ENCODE data around the gene CELF4.

CELF4 gene

DNA sequence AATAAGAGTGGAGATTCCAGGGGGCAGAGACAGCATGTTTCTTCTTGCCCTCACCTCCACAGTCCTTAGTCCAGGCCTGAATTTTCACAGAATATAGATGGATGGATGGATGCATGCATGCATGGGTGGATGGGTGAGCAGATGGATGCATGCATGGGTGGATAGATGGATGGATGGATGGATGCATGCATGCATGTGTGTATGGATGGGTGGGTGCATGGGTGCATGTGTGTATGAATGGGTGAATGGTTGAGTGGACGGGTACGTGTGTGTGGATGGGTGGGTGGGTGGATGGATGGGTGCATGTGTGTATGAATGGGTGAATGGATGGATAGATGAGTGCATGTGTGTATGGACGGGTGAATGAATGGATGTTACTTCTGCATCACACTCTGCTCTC is 153.3 kb downstream of the CELF4 start:
- DNase-seq (ENCODE audit: low read depth) = no peak

DNA sequence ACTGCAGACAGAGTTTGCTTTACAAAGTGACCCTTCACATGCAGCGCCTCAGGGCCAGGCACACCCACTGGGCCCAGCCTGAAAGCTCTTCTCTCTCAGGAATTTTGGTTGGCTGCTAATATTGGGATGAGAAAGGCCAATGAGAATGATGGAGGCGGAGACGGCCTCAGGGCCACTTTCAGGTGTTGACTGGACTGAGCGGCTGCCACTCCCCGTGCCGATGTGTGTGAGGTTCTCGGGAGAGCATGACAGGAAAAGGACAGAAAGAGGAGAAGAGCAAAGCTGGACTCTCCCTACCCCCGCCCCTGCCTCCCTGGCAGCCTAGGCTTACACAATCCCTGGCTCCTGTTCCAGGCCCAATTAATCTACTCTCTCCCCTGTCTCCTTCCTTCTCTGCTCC is 155.7 kb downstream of the CELF4 start:
- no peak for DNase-seq (ENCODE audit: low read depth)

DNA sequence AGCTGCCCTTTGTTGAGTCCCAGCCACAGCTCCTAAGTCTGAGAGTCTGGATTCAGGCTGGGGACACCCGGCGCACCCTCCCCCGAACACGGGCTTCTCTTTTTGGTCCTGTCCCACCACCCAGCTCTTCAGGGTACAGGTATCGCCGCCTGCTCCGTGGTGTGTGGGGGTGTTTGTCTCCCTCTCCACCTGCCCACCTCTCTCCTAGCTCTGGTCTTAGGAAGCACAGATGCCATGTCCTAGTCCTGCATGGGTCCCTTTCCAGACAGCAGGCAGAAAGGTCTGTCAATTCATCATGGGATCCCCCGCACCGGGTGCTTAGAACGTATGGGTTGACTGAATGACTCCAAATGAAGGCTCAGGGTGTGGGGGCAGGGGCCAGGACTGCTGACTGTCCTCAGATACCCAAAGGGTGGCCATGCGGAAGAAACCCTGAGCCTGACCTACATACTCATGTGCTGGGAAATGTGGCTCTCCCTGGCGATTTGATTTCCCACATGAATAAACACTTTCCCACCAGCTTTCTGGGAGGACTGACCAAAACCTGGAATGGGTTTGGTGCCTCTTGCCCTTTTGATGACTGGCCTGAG is 156.8 kb downstream of the CELF4 start:
- no peak for DNase-seq (ENCODE audit: low read depth)

DNA sequence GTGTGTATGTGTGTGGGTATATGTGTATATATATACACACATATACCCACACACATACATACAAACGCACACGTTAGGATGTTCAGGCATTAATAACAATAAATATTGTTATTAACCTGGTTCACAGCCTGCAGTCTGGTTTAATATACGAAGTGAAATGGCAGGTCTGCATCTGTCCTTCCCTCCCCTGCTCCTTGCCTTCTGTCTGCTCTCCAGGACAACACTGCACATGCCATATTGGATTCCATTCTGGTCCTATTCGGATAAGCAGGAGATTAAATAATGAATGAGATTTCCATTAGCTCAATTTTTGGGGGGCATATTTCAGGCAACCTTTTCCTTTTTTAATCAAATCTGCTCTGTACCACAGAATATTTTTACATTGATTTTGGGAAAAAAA is 158.0 kb downstream of the CELF4 start:
- no peak for DNase-seq (ENCODE audit: low read depth)

DNA sequence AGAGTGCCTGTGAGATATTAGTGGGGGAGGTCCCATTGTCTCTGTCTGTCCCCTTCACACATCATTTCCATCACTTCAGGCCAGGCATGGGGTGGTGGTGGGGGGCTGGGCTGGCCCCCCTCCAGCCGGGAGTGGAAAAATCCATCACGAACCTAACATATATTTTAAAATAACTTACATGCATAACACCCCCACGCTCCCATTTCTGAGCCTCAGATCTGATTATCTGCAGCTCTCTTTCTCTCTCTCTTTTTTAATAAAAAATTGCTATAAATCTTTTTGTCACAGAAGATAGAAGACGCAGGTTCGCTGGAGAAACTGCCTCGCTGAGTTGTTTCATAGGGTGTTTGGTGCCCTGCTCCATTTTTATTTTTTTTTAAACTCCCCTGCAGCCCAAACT is 159.8 kb downstream of the CELF4 start:
- no peak for DNase-seq (ENCODE audit: low read depth)

DNA sequence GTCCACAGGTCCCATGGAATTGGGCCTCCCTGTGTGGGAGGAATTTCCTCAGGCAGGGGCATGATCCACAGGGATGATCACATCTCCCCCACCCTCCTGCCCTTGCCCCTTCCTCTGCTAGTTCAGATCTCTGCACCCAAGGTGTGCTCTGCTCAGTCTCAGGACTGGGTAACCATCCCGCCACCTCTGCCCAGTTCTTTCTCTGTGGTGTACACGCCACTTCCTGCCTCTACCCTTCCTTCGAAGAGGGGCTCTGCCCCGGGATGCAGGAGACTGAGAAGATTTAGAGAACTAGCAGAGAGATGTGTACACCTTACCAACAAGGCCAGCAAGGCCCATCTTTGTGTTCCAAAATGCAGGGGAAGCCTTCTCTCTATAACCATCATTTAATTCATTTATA is 160.4 kb downstream of the CELF4 start:
- DNase-seq (ENCODE audit: low read depth) = no peak

DNA sequence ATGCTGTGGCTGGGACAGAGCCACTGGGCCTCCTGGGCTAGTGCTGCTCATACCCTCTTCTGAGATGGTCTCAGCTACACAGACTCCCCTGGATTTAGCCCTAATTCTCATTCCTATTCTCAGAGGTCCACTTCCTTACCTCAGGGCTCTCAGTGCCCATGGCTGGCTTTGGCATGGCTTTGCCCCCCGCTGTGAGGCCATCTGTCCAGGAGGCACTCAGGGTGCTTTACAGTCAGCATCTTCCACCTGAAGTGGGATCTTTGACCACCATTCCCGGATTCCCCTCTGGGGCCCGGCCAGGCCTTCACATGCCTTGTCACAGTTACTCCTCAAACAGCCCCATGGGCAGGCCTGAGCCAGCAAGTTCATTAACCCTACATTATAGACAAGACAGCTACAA is 161.8 kb downstream of the CELF4 start:
- no peak for DNase-seq (ENCODE audit: low read depth)

DNA sequence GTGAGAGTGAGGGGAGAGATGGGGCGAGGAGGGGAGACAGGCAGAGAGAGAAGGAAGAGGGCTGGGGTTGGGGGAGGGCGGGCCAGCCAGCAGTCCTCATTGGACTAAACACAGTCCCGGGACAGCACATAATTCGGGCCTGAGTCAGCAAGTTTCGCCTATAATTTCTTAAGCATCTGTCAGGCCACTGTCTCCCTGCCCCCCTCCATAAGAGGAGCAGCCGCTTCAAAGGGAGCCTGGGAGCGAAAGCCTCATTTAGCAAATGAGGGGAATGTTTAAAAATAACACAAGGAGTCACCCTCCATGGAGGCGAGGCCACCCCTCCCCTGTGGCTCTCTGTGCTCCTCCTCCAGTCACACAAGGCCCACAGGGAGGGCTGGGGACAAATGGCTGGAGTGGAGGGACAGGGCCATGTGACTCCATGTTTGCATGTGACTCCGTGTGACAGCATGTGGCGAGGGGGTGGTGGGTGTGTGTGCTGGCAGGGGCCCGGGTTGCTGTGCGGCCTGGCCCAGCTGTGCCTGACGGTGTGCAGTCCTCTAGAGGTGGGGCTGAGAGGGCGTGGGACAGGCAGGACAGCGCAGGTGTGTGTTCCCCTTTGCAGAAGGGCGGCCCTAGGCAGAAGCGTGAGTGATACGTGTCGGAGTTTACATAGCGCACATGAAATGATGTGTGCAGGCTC is 162.4 kb downstream of the CELF4 start:
- DNase-seq (ENCODE audit: low read depth) = peak; percentile 31

DNA sequence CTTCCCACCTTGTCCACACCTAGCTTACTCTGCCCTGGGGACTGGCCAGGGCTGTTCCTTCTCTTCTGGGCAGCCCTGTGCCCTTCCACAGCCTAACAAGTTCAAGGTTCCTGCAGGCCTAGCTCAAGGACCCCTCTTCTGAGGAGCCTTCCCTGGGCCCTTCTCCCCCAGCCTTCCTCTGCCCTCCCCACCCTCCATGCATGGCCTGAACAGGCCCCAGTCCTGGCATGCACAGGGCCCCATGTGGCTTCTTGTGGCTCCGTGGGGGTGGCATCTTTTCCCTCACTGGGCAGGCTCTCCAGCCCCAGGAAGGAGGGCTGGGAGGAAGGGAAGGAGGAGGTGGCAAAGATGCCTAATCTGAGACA is 162.9 kb downstream of the CELF4 start:
- DNase-seq (ENCODE audit: low read depth) = no peak

DNA sequence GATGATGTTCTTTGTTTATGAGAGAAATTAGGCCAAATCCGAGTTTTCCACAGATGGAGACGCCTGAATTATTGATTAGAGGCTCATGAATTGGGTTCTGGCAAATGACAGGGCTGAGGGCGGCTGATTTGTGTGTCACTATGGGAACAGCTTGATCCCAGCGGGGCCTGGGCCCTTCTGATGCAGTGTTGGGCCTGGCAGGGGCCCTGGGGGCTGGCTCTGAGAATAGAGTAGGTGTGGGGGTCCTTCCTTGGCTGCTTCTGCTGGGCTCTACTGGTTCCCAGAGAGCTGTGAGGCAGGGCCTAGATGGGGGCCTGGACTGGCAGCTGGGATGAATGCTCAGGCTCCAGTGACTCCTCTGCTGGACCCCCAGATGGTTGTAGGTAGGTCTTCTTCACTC is 164.8 kb downstream of the CELF4 start:
- DNase-seq (ENCODE audit: low read depth) = no peak

DNA sequence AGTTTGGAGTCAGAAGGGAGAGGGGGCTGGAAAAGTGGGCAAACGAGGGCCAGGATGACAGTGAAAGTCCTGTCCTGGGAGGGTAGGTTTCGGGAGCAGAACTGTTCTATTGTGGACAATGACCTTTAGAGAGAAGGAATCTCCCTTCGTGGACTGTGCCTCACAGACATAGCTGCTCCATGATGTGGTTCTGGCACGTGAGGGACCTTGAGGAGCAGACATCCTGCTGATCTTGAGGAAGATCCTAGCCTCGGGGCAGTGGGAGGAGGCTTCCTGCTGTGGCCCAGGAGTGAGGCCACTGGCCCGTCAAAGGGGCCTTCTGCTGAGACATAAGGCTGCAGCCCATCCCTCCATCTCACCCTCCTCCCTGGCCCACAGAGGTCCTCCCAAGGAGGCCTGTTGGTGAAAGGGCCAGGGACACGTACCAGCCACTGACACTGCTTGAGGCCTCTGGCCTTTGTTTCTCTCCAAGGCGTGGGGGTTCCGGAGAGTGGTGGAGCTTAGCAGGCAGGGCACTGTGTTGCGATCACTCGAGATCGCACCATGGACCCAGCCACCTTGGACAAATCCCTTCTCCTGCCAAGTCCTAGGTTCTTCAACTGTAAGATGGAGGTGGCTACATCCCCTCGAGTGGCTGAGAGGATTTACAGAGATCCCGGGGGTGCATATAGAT is 167.2 kb downstream of the CELF4 start:
- no peak for DNase-seq (ENCODE audit: low read depth)

DNA sequence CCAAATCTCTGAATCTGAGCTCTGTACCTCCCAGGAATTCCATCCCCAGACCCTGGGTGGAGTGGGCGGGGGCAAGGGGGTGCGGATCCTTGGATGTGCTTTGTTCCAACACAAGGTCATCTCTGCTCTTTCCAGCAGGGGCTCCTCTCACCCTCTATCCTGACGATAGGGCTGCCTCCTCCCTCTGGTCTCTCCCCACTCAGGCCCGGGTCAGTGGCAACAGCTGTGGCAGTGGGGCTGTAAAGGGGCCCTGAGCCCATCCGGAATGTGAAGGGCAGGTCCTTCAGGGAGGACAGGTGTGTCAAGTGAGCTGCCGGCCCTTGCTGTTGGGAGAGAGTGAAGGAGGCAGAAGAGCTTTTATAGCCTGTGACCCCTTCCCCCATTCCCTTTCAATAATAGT is 167.8 kb downstream of the CELF4 start:
- DNase-seq (ENCODE audit: low read depth) = no peak

DNA sequence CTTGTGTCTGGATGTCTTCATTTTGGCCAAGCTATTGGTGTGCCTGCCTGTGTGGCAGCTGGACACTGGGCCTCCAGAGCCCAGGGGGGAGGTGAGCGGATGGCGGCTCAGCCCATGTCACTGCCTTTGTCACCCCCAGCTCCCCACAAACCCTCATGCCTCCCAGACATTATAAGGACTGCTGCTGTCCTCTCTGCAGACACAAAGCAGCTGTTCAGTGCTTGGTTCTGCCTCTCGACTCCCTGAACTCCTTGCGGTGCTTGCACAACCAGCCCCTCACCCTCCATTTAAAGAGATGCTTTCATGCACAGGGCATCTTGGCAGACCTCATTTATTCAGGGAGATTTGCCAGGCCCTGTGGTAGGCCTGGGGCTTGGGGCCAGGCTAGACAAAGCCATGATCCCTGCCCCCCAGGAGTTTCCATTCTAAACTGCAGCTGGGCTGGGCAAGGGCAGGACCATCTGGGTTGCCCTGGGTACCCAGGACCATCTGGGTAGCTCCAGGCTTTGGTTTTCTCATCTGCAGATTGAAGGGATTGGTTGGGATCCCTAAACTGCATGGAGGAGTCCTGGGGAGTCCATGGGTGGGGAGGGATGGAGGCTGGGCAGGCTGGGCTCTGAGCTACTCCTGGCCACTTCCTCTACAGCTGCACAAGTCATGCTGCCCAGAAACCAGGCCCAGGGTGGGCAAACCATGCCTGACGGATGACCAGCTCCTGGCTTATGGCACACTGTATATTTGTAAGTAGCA is 168.5 kb downstream of the CELF4 start:
- no peak for DNase-seq (ENCODE audit: low read depth)

DNA sequence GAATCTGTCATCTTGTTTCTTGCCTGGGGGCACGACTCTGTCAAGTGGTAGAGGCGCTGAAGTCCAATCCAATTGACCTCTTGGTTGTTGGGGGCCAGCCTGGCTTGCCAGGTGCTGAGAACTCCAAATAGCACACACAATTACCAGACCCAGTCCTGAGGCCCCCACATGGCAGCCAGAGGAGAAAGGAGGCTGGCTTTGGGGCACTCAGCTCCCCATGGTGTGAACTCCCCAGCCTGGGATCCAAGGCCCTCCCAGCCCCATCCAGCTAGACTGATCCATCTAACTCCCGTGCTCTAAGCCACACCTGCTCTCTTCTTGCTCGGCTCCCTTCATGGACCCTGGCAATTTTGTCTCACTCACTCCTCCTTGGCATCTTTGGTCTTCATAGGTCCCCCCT is 170.0 kb downstream of the CELF4 start:
- no peak for DNase-seq (ENCODE audit: low read depth)

DNA sequence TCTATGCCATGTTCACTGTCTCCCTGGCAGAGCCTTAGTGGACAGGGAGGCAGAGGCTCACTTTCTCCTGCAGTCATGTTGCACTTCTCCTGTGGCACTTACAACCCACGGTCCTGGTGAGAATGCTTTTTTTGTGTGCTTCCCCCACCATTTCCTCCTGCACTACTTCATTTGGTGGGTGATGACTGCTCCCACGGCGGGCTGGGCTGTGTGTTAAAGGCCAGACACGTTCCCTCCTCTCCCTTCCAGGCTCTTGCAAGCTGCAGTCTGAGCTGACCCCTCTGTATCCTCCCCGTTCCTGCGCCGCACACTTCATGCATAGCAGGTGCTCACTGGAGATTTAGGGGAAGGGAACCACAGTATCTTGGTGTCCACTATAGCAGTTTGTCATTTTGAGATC is 170.5 kb downstream of the CELF4 start:
- no peak for DNase-seq (ENCODE audit: low read depth)

DNA sequence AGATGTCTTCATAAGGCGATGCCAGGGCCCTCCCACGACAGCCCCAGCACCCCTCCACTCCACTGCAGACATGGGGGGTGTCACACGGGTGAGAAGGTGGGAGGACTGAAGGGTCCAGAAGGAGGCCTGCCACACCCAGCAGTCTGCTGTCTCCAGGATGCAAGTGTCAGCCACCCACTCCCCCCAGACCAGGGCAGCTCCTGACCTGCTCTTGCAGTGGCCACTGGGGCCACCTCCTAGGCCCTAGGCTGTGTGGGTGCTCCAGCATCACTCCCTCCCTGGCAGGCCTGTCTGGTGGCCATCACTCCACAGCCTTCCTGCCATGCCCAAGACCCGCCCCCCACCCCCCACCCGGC is 171.0 kb downstream of the CELF4 start:
- no peak for DNase-seq (ENCODE audit: low read depth)

DNA sequence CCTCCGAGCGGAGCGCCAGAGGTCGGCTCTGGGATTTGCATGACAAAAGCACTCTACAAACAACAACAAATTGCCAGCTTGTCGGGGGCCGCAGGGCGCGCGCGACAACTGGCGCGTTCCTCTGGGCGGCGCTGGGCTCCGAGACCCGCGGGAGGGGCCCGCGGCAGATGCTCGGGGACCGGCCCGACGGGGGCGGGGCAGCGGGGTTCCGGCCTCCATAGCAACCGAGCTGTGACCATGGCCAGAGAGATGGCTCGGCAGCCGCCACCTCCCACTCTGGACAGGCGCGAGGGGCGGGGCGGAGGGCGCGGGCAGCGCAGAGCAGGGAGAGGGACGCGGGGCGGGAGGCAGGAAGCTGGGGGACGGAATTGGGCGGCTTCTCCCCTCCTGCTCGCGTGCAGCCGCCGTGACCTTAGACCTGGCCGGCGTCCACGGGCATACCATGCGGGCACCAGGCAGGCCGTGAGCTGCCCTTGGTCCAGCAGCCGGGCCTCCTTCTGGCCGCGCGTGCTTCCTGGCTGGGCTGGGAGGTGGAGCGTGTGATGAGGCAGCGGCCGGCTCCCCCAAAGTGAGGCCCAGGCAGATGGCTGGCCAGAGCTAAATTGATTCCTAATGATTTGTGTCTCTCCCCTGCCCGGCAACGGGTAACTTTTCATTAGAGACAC is 171.5 kb downstream of the CELF4 start:
- peak; percentile 12 for DNase-seq (ENCODE audit: low read depth)

DNA sequence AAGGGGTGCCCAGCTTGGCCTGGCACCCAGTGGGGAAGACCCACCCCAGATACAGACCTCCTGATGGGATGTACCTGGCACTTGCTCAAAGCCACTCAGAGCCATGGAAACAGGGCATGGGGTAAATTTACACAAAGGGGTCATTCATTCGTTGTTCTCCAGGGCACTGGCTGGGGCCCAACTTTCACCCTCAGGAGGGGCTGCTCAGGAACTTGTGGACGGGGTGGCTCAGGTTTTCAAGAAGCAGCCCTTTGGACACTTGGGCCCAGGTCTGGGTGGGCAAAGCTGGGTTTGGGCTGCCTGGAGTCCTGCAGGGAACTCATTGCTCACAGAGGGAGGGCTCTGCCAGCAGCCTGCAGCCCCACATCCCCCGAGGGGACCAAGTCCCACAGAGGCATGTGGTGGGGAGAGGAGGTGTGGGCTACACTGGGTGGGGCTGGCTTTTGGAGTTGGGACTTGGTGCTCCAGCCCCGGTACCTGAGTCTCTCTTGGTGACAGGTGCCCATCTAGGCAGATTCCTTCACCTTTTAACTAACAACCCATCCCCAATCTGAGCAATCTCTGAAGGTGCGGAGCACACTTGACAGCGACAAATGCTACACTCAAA is 172.3 kb downstream of the CELF4 start:
- DNase-seq (ENCODE audit: low read depth) = no peak

DNA sequence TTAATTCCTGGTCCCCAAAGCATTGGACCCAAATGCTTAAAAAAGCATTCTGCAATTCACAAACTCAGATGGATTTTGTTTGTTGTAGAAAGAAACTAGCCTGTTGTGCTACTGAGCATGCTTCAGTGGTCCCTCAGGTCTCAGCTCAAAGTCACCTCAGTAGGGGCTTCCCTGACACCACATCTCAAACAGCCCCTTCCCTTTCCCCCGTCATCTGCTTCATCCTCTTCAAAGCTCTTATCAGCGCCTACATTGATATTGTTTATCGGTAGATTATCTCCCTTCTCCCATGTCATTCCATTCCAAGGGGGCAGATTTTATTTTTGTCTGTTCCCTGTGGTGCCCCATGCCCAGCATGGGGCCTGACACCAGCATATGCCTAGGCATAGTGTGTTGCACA is 172.9 kb downstream of the CELF4 start:
- no peak for DNase-seq (ENCODE audit: low read depth)

DNA sequence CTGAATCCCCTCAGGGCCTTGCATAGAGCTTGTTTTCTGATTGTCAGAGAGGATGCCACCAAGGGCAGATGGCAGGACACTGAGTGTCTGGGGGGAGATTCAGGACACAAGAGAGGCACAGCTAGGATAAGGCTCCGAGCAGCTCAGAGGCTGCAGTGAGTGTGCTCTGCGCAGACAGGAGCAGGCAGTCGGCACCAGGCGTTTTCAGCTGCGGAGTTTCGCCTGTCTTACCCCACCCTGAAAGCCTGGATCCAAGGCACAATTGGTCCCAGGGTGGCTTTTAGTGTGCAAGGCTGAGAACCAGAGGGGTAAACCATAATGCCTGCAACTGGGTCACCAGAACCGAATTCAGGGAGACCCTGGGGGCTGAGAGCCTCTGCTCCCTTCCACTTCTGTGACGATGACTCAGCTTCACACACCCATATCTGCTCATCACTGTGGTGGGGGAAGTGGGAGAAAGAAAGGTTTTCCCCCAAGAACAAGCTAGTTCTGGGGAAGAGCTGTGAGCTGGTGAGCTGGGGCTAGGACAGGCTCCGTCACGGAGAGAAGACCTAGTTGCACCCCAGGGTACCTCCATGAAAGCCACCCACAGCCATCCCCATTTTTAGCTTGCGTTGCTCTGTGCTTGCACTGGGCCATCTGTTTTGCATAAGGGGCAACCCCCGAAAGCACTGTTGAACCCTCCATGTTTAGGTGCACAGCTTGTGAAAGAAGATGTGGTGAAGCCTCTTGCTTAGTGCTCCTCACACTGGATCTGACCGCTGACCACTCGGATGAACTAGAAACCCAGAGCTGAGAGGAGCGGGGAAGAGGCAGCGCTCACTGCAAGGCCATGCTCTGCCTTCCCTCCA is 173.7 kb downstream of the CELF4 start:
- DNase-seq (ENCODE audit: low read depth) = no peak

DNA sequence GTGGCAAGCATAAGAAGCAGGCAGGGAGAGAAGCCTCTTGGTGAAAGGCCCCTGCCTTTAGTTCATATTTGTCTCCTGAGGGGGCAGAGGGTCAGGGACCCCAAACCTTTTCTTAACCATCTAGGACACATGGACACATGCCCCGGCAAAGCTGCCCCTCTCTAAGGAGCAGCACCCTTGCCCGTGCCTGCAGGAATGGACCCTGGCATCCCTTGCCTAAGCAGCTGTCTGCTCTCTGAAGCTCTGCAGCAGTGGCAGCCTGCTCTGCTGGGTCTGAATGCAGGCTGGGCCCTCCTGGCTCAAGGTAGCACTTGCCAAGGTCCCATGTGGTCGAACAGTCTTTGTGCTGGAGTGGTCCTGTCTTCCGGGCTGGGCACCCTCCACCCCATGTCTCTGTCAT is 174.4 kb downstream of the CELF4 start:
- DNase-seq (ENCODE audit: low read depth) = no peak
